GM18498 (cell line): ENCODE data around the gene ACVR2B.
"Not testable (repeated sequence)": the region's sequence is repeated elsewhere in the genome, so short reads cannot be mapped to it uniquely, and the experiment has no call there.

ENCODE experiments used
- ATAC-seq: cut with Tn5 transposase; IDR thresholded peaks from one replicate; pipeline ENCODE4 v1.9.1; 2021; ENCODE audit warnings: mild to moderate bottlenecking, moderate library complexity; ENCODE audit not compliant: unreplicated experiment

The ACVR2B gene

GRCh38 chr3:38453075-38453912 is at the start of gene ACVR2B:
ACVR2B (plus strand) TSS chr3:38453890; CDS start chr3:38454323, 433 bp downstream.
- ATAC-seq = peak; percentile 65

GRCh38 chr3:38404286-38404685 is 49.4 kb upstream of the ACVR2B start:
- ATAC-seq = no peak

GRCh38 chr3:38411591-38411990 is 42.1 kb upstream of the ACVR2B start:
- ATAC-seq = no peak

- ATAC-seq = not testable (repeated sequence)
These were observed 32.9 kb upstream of the ACVR2B start for GRCh38 chr3:38420758-38421157.

GRCh38 chr3:38421679-38422336 is 31.9 kb upstream of the ACVR2B start:
- no peak for ATAC-seq

GRCh38 chr3:38426798-38427426 is 26.8 kb upstream of the ACVR2B start:
- not testable (repeated sequence) for ATAC-seq

- ATAC-seq = not testable (repeated sequence)
These were observed 20.6 kb upstream of the ACVR2B start for GRCh38 chr3:38432871-38433658.

- not testable (repeated sequence) for ATAC-seq
These were observed 20.0 kb upstream of the ACVR2B start for GRCh38 chr3:38433661-38434060.

- ATAC-seq = not testable (repeated sequence)
These were observed 15.1 kb upstream of the ACVR2B start for GRCh38 chr3:38438436-38439069.

GRCh38 chr3:38443205-38443604 is 10.5 kb upstream of the ACVR2B start:
- ATAC-seq = not testable (repeated sequence)

- ATAC-seq = no peak
These were observed 7.5 kb upstream of the ACVR2B start for GRCh38 chr3:38446085-38446686.

GRCh38 chr3:38446812-38447211 is 6.9 kb upstream of the ACVR2B start:
- no peak for ATAC-seq

- no peak for ATAC-seq
These were observed 2.8 kb upstream of the ACVR2B start for GRCh38 chr3:38450853-38451252.

- ATAC-seq = no peak
These were observed 155 bp downstream of the ACVR2B start for GRCh38 chr3:38453913-38454177.

- ATAC-seq = peak; percentile 33
These were observed 641 bp downstream of the ACVR2B start for GRCh38 chr3:38454178-38454883.

GRCh38 chr3:38454884-38455638 is 1.4 kb downstream of the ACVR2B start:
- peak; percentile 47 for ATAC-seq

GRCh38 chr3:38455639-38456430 is 2.1 kb downstream of the ACVR2B start:
- peak; percentile 22 for ATAC-seq
